Measurements from ENCODE around the gene FDX1. TPM values are rescaled to one million over a fixed set of nuclear protein-coding genes. Genes with fewer than 3 reads are reported as not detected.

FDX1 gene
- total and polyA plus RNA-seq, 2 of the 13 experiments (the other 11 are each of a cell fraction or from before 2014, with no cell fraction given), result 4.5 to 13.1 TPM

Other genes with a start within 250 kb of the FDX1 start
- 63.1 and 93.4 TPM in 2 replicates for gene RDX, start 133.3 kb upstream of the FDX1 start, total RNA-seq (2016; rRNA removed; fragmentation: Illumina TruSeq; extraction: Trizol)
- 12.7 and 20.7 TPM in 2 replicates for gene RDX, start 133.3 kb upstream of the FDX1 start, polyA plus RNA-seq (2011; rRNA removed)

All from HepG2 (cell line).